CD4-positive, alpha-beta T cell treated with Interleukin-17A for 4 hours (primary cell): ENCODE measurements around the gene CCT3.

ENCODE experiments used
- DNase-seq: peaks from one replicate; pipeline ENCODE4 v3.0.0-alpha.2; 2020; ENCODE audit warnings: mixed read lengths

The CCT3 gene

DNA sequence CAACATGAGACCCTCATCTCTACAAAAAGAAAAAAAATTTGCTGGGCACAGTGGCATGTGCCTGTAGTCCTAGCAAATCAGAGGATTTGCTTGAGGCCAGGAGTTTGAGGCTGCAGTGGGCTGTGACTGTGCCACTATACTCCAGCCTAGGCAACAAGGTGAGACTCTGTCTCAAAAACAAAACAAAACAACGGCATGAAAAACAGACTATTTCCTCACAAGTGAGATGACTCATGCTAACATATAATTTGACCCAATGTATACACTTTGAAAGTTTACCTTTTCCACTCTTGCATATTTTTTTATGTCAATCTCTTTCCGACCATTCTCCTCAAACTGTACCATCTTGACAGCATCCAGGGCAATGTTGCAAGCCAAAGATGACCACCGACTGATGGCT is 17.5 kb downstream of the CCT3 start:
- no peak for DNase-seq

DNA sequence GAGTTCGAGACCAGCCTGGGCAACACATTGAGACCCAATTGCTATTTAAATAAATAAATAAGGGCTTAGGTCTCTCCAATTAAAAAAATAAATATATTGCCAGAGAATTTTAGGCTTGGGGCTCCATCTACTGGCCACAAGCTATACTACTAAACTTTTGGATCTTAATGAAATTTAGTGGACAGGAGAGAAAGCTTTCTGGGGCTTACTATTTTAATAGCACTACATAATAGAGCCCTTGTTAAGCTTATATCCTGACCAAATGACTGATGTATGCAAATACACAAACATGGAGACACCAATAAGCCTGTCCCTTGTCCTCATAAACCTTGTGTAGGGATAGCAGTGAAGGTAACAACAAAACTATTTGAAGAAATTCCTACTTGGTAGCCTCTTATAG is 18.4 kb downstream of the CCT3 start:
- peak; percentile 16 for DNase-seq

- DNase-seq: no peak
Observed at GRCh38 chr1:156316909-156317308, 21.2 kb downstream of the CCT3 start.

DNA sequence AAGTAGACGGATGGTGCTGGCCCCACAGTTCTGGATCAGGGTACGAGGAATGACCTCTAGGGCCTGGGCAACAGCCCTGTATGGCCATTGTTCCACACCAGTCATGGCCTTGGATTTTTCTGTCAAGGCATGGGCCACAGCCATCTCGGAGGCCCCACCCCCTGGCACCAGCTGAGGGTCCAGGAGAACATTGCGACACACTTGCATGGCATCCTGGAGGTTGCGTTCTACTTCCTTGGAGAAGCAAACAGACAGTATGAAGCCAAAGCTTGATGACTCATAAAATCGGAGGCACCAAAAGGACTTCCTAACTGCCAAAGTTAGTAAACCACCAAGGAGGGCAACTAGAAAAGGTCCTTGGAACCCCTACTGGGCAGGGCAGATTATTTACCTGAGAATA is 27.1 kb downstream of the CCT3 start:
- no peak for DNase-seq

DNA sequence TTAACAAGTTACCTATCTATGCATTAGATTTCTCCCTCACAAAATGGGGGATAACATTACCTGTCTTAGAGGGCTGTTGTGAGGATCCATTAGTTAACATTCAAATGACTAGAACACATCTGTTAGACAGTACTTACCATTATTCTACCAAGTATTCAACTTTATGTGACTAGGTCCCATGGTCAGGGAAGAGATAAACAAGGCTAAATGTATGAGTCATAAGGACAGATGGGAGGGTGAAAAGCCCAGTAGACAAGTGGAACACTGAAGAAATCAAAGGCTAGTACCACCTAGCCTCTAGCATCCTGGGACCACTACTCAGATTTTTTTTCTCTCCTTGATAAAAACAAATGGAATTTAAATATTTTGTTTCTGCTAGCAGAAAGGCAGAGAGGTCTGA is 30.0 kb downstream of the CCT3 start:
- no peak for DNase-seq

- no peak for DNase-seq
Observed at GRCh38 chr1:156305215-156305614, 32.9 kb downstream of the CCT3 start.

GRCh38 chr1:156303241-156303640 is 34.9 kb downstream of the CCT3 start:
- no peak for DNase-seq

- no peak for DNase-seq
Observed at GRCh38 chr1:156298852-156299357, 39.2 kb downstream of the CCT3 start, which contains the start of gene VHLL. TSS of gene VHLL (minus strand) at chr1:156299307. CDS start at chr1:156299189, 118 bp downstream.

DNA sequence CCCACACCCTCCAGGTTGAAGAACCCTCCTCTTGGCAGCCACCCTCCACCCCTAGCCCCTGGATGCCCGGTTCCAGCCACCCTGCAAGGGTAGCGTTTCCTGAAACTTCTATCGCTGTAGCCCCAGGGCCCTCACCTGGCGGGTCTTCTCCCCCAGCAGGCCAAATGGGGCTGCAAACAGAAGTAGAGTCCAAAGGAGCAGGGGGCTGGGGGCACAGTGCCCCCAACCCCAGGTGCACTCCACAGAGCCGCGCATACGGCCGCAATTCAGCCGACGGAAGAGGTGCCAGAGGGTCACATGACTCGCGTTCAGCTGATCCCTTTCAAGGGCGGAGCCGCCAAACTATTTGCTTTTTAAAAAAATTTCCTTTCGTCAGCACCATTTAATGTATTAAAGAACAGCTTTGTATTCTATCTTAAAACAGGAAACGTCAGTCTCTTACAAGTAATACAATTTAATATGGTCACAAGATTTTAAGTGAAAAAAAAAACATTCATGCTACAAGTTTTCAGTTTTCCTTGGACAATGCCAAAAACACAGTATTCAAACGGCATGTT is 42.6 kb downstream of the CCT3 start, which contains the start of gene GLMP:
TSS of gene GLMP (minus strand) at position 289 of the 557 bp plus-strand sequence. CDS start at position 255, 34 bp downstream.
- peak; percentile 70 for DNase-seq

DNA sequence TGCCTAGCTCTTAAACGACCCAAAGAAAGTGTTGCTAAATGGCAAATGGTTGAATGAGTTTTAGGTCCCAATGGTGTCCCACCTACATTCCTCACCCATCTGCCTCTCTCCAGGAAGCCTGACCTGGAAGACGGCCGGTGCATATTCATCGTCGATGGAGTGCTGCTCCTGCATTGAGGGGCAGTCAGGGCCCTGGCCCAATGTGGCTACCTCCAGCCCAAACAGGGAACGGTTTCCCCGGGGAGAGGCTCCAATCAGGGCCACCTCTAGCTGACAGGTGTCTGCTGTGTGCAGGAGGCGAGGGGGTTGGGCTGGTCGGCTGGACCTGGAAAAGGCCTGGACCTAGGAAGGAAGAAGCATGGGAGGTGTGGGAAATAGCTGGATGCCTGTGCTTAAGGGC is 44.2 kb downstream of the CCT3 start:
- no peak for DNase-seq

- DNase-seq: no peak
Observed at GRCh38 chr1:156293098-156293434, 45.0 kb downstream of the CCT3 start.

DNA sequence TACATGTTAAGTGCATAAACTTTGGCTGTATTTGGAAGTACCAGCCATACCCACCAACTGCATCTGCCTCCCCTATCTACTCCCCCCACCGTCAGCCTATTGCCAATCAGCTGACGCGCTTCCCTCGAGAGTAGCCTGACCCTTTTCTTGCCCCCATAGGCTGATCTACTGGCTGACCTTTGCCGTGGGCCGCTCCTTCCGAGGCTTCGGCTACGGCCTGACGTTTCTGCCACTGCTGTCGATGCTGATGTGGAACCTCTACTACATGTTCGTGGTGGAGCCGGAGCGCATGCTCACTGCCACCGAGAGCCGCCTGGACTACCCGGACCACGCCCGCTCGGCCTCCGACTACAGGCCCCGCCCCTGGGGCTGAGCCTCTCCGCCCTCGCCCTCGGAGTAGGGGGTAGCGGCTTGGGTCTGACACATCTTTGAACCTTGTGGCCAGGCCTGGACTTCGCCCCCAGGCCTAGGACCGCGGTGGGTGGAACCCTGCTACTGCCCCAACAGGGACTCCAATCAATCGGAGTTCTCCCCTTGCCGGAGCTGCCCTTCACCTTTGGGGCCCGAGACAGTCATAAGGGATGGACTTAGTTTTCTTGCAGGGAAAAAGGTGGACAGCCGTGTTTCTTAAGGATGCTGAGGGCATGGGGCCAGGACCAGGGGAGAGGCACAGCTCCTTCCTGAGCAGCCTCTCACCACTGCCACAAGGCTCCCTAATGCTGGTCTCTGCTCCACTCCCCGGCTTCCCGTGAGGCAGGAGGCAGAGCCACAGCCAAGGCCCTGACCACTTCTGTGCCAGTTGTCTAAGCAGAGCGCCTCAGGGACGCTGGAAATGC is 46.6 kb downstream of the CCT3 start:
- DNase-seq: peak; percentile 29

GRCh38 chr1:156289857-156290256 is 48.2 kb downstream of the CCT3 start:
- no peak for DNase-seq

DNA sequence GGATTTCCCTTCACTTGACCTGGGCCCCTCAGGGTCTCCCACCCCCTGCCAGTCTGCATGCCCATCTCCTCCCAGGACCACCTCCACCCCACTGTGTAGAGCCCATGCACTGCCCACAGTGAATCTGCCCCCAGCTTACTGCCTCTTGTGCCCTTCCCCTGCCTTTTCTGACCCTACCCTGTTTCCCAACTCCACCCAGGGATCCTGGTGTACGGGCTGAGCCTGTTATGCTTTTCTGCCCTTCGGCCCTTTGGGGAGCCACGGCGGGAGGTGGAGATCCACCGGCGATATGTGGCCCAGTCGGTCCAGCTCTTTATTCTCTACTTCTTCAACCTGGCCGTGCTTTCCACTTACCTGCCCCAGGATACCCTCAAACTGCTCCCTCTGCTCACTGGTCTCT is 52.0 kb downstream of the CCT3 start:
- no peak for DNase-seq

DNA sequence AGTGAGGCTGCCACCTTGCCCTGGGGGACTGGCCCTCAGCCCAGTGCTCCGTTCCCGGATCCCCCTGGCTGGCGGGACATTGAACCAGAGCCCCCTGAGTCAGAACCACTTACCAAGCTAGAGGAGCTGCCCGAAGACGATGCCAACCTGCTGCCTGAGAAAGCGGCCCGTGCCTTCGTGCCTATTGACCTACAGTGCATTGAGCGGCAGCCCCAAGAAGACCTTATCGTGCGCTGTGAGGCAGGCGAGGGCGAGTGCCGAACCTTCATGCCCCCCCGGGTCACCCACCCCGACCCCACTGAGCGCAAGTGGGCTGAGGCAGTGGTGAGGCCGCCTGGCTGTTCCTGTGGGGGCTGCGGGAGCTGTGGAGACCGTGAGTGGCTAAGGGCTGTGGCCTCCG is 52.7 kb downstream of the CCT3 start:
- DNase-seq: no peak

- no peak for DNase-seq
Observed at GRCh38 chr1:156284757-156285156, 53.3 kb downstream of the CCT3 start.

- DNase-seq: no peak
Observed at GRCh38 chr1:156284112-156284511, 54.0 kb downstream of the CCT3 start, which contains the start of gene TMEM79. TSS of gene TMEM79 (plus strand) at chr1:156284325. CDS start at chr1:156285227, 902 bp downstream.

- no peak for DNase-seq
Observed at GRCh38 chr1:156283521-156283920, 54.6 kb downstream of the CCT3 start.

- peak; percentile 95 for DNase-seq
Observed at GRCh38 chr1:156282479-156283222, 55.4 kb downstream of the CCT3 start, which contains the start of gene SMG5. TSS of gene SMG5 (minus strand) at chr1:156282825. CDS start at chr1:156282680, 145 bp downstream.

- DNase-seq: no peak
Observed at GRCh38 chr1:156281693-156282478, 56.2 kb downstream of the CCT3 start.

DNA sequence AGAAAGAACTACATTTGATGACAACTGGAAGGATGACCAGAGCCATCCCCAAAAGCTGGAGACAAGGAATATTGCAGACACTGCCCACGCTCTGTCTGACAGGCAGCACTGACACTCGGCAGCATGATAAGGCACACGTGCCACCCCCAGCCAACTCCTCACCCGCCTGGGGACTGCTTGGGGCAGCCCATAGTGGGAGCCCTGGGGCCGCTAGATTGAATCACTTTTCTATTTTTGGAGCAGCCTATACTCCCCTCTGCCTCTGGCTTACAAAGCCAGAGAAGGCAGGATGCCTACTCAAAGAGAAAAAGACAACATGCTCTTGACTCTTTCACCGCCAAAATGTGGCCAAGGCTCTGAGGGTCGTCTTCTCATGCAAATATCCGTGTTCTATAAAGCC is 56.8 kb downstream of the CCT3 start:
- DNase-seq: no peak

DNA sequence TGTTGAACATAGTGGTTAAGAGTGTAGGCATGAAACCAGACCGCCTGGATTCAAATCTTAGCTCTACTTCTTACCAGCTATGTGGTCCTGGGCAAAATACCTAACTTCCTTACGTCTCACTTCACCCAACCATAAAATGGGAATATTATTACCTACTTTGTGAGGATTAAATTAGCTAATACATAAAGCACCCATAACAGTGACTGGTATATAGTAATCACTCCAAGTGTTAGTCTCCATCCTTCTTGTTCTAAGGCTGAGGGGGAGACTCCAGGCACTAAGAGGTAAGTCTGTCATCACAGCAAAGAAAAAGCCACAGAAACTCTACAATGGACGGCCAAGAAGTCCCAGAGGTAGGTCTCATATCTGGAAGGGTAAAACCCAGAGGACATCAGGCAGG is 58.3 kb downstream of the CCT3 start:
- DNase-seq: no peak
